Measurements from ENCODE around the gene RTN4IP1.

DNA sequence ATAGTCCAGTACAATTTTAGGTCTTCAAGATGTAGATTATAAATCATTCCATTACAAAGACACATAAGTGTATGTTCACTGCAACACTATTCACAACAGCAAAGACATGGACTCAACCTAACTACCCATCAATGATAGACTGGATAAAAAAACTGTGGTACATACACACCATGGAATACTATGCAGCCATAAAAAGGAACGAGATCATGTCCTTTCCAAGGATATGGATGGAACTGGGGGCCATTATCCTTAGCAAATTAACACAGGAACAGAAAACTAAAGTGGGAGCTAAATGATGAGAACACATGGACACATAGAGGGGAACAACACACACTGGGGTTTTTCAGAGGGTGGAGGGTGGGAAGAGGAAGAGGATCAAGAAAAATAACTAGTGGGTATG, 6.3 kb downstream of the RTN4IP1 start:
- TF ChIP-seq, protein P1, sequence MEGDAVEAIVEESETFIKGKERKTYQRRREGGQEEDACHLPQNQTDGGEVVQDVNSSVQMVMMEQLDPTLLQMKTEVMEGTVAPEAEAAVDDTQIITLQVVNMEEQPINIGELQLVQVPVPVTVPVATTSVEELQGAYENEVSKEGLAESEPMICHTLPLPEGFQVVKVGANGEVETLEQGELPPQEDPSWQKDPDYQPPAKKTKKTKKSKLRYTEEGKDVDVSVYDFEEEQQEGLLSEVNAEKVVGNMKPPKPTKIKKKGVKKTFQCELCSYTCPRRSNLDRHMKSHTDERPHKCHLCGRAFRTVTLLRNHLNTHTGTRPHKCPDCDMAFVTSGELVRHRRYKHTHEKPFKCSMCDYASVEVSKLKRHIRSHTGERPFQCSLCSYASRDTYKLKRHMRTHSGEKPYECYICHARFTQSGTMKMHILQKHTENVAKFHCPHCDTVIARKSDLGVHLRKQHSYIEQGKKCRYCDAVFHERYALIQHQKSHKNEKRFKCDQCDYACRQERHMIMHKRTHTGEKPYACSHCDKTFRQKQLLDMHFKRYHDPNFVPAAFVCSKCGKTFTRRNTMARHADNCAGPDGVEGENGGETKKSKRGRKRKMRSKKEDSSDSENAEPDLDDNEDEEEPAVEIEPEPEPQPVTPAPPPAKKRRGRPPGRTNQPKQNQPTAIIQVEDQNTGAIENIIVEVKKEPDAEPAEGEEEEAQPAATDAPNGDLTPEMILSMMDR (IDR thresholded peaks at IDR 0.05; ENCODE audit: insufficient read depth, low read length, poor library complexity, severe bottlenecking): no peak
- TF ChIP-seq EZH2phosphoT487 (conservative IDR thresholded peaks at IDR 0.05; ENCODE audit: low read length): no peak

Measured in SU-DHL-6 (cell line).